DMS114 treated with DMSO at 0.1 percent for 48 hours (cell line): ENCODE measurements around the gene CCNYL1.

Experiments used
- DNase-seq: peaks from one replicate; lab custom pipeline; 2025; ENCODE audit not compliant: unreplicated experiment; lab: John Stamatoyannopoulos, UW

Gene CCNYL1

GRCh38 chr2:207764096-207764630, 52.7 kb downstream of the CCNYL1 start:
- no peak for DNase-seq

- DNase-seq, result no peak
Observed at GRCh38 chr2:207765547-207765946, 54.1 kb downstream of the CCNYL1 start.

- no peak for DNase-seq
Observed at GRCh38 chr2:207766041-207766551, 54.7 kb downstream of the CCNYL1 start.

GRCh38 chr2:207766697-207767460, 55.4 kb downstream of the CCNYL1 start:
- no peak for DNase-seq

GRCh38 chr2:207767461-207768167, 56.2 kb downstream of the CCNYL1 start:
- no peak for DNase-seq

- DNase-seq, result no peak
Observed at GRCh38 chr2:207768168-207768865, 56.9 kb downstream of the CCNYL1 start.

GRCh38 chr2:207768866-207769596, 57.6 kb downstream of the CCNYL1 start:
- no peak for DNase-seq

- no peak for DNase-seq
Observed at GRCh38 chr2:207770602-207771404, 59.4 kb downstream of the CCNYL1 start.

GRCh38 chr2:207771421-207771820, 60.0 kb downstream of the CCNYL1 start:
- DNase-seq, result no peak

- no peak for DNase-seq
Observed at GRCh38 chr2:207772081-207772843, 60.8 kb downstream of the CCNYL1 start.

- no peak for DNase-seq
Observed at GRCh38 chr2:207772844-207773205, 61.4 kb downstream of the CCNYL1 start.

- no peak for DNase-seq
Observed at GRCh38 chr2:207775473-207775872, 64.0 kb downstream of the CCNYL1 start.

- DNase-seq, result no peak
Observed at GRCh38 chr2:207777124-207777523, 65.7 kb downstream of the CCNYL1 start.

GRCh38 chr2:207778298-207778882, 67.0 kb downstream of the CCNYL1 start:
- DNase-seq, result no peak

GRCh38 chr2:207779523-207779922, 68.1 kb downstream of the CCNYL1 start:
- no peak for DNase-seq

GRCh38 chr2:207782238-207783030, 71.0 kb downstream of the CCNYL1 start:
- no peak for DNase-seq

- DNase-seq, result no peak
Observed at GRCh38 chr2:207783514-207783913, 72.1 kb downstream of the CCNYL1 start.

- DNase-seq, result no peak
Observed at GRCh38 chr2:207784898-207785297, 73.5 kb downstream of the CCNYL1 start.
